B cell (primary cell): Measurements from ENCODE around the gene ANO9. TPM values are rescaled to one million over a fixed set of nuclear protein-coding genes. Genes with fewer than 3 reads are reported as not detected.

Experiments used
- ATAC-seq: fragments of 200-7000 bp; cut with Tn5 transposase; one replicate; pipeline ENCODE4 v1.10.0; 2021; ENCODE audit warnings: low read depth, mild to moderate bottlenecking, moderate number of reproducible peaks, moderate library complexity
- CTCF ChIA-PET: fragments of 350-600 bp; sonication (Branson Sonifier 250); formaldehyde crosslinking; loops from one replicate; lab custom pipeline; 2021; ENCODE audit warnings: antibody characterized with exemption, inconsistent platforms; lab: Charles Lee
- POLR2A ChIA-PET: fragments of 350-600 bp; sonication (Branson Sonifier 250); formaldehyde crosslinking; loops from one replicate; lab custom pipeline; 2021; ENCODE audit warnings: antibody characterized with exemption; lab: Charles Lee
- DNase-seq: peaks from one replicate; pipeline ENCODE4 v3.0.0; 2013
- H2AFZ ChIP-seq: 2 replicates; pipeline ENCODE4 v1.6.1; 2012; ENCODE audit warnings: mild to moderate bottlenecking, low read depth, low read length; ENCODE audit not compliant: insufficient read depth, poor library complexity, severe bottlenecking
- H3K27ac ChIP-seq, 2 donors: 1 replicate in 1 of 2; 2 replicates in 1 of 2; pipeline ENCODE4 v1.5.1; 2012 to 2013; ENCODE audit warnings: low read length in 2 of 2, mild to moderate bottlenecking in 2 of 2, moderate library complexity in 1 of 2
- H3K27me3 ChIP-seq, 4 experiments: fragments of 200-600 bp in 1 of 4; sonication (generic) in 1 of 4; replicated peaks in 1 of 4; 1 replicate in 2 of 4; 2 replicates in 2 of 4; pipeline versions ENCODE4 v1.6.1 to v1.7.0; 2013 to 2016; ENCODE audit warnings: low read length in 3 of 4, mild to moderate bottlenecking in 2 of 4, mixed read lengths in 1 of 4, moderate library complexity in 1 of 4; ENCODE audit not compliant: insufficient read depth in 4 of 4, control insufficient read depth in 3 of 4; ENCODE audit errors: control extremely low read depth in 1 of 4
- H3K36me3 ChIP-seq, 2 experiments: replicated peaks in 1 of 2; 1 replicate in 1 of 2; 2 replicates in 1 of 2; pipeline versions ENCODE4 v1.6.1 to v1.7.1; 2013; ENCODE audit warnings: low read length in 1 of 2; ENCODE audit not compliant: insufficient read depth in 2 of 2, control insufficient read depth in 1 of 2; ENCODE audit errors: control extremely low read depth in 1 of 2, extremely low read depth in 1 of 2
- H3K4me1 ChIP-seq, 2 donors: fragments of 200-600 bp in 1 of 2; sonication (generic) in 1 of 2; 1 replicate in 1 of 2; 2 replicates in 1 of 2; pipeline versions ENCODE4 v1.5.1 to v1.6.1; 2013 to 2017; ENCODE audit warnings: low read length in 2 of 2; ENCODE audit not compliant: control insufficient read depth in 2 of 2, insufficient read depth in 2 of 2
- H3K4me2 ChIP-seq: replicated peaks from 2 replicates; pipeline ENCODE3; 2012; ENCODE audit warnings: mild to moderate bottlenecking, low read depth, low read length; ENCODE audit not compliant: poor library complexity, severe bottlenecking
- H3K4me3 ChIP-seq, 5 experiments: fragments of 200-600 bp in 1 of 5; sonication (generic) in 1 of 5; 1 replicate in 3 of 5; 2 replicates in 2 of 5; pipeline versions ENCODE4 v1.5.1 to v1.7.0; 2011 to 2016; ENCODE audit warnings: low read length in 4 of 5, mild to moderate bottlenecking in 4 of 5, low read depth in 2 of 5, control low read depth in 1 of 5, moderate library complexity in 1 of 5; ENCODE audit not compliant: insufficient read depth in 1 of 5; ENCODE audit errors: control extremely low read depth in 1 of 5, extremely low read depth in 1 of 5
- H3K79me2 ChIP-seq: fragments of 200-600 bp; sonication (generic); one replicate; pipeline ENCODE4 v1.6.0; 2016; ENCODE audit warnings: low read length; ENCODE audit not compliant: control insufficient read depth, insufficient read depth
- H3K9ac ChIP-seq: fragments of 200-600 bp; sonication (generic); 2 replicates; pipeline ENCODE4 v1.6.1; 2017; ENCODE audit warnings: mild to moderate bottlenecking, low read length, moderate library complexity
- H3K9me3 ChIP-seq, 3 donors: one replicate each; pipeline versions ENCODE4 v1.6.1 to v1.7.1; 2013; ENCODE audit warnings: low read length in 2 of 3; ENCODE audit not compliant: control insufficient read depth in 2 of 3, insufficient read depth in 1 of 3; ENCODE audit errors: control extremely low read depth in 1 of 3
- H4K20me1 ChIP-seq: 2 replicates; pipeline ENCODE4 v1.6.0; 2012; ENCODE audit warnings: mild to moderate bottlenecking, low read length; ENCODE audit not compliant: insufficient read depth, control insufficient read depth, poor library complexity, severe bottlenecking
- H3K27ac Mint-ChIP-seq: one replicate; pipeline ENCODE4 v1.8.0; 2021; ENCODE audit warnings: mixed read lengths
- H3K27me3 Mint-ChIP-seq: one replicate; pipeline ENCODE4 v1.8.0; 2021; ENCODE audit warnings: mixed read lengths
- H3K4me1 Mint-ChIP-seq: one replicate; pipeline ENCODE4 v1.8.0; 2021; ENCODE audit warnings: mixed read lengths
- H3K4me3 Mint-ChIP-seq: one replicate; pipeline ENCODE4 v1.8.0; 2021; ENCODE audit warnings: mixed read lengths
- H3K9me3 Mint-ChIP-seq: one replicate; pipeline ENCODE4 v1.8.0; 2022; ENCODE audit warnings: mixed read lengths; ENCODE audit not compliant: insufficient read depth
- CTCF ChIP-seq: fragments of 200-600 bp; IDR thresholded peaks from one replicate; pipeline ENCODE4 v1.8.0; 2022; ENCODE audit warnings: antibody characterized with exemption, mild to moderate bottlenecking
- EZH2 ChIP-seq: IDR thresholded peaks from 2 replicates; pipeline ENCODE4 v1.6.1; 2012; ENCODE audit warnings: borderline replicate concordance, low read depth, mild to moderate bottlenecking, moderate library complexity, low read length; ENCODE audit not compliant: insufficient read depth, poor library complexity, severe bottlenecking
- WGBS: methylation state at CpG from one replicate; pipeline ENCODE4 v1.1.5; 2013; ENCODE audit warnings: missing lambda C conversion rate; ENCODE audit not compliant: insufficient coverage; 5-methylcytosine and 5-hydroxymethylcytosine counted together
- intact Hi-C: fragments of 100-400 bp; cut with micrococcal nuclease; formaldehyde crosslinking; loops from one replicate; pipeline ENCODE4 v1.10.0; 2022
- polyA plus RNA-seq: library from polyadenylated mRNA; depleted of rRNA; stranded (reverse); fragments of >200 nt; gene quantifications from 2 replicates; pipeline ENCODE4 v1.2.3, GENCODE V29; 2012
- total RNA-seq, 2 donors: library from RNA; stranded (reverse); fragments of 120-200 nt in 1 of 2; gene quantifications; 1 replicate in 1 of 2; 2 replicates in 1 of 2; pipeline versions ENCODE4 v1.2.3 to v1.2.4, GENCODE V29; 2013 to 2022

Gene ANO9
- total and polyA plus RNA-seq, 2 donors (not counting 1 experiment from before 2014, with no cell fraction given): 62.0 to 107 TPM

- TF ChIP-seq EZH2: no peak
- TF ChIP-seq CTCF: no peak
- Histone ChIP-seq H3K27me3 (no peaks in the 10 kb centered on the region), H3K9ac (no peak overlapping the region), H3K79me2 (peaks cover 35% of the 10 kb centered on the region), H4K20me1 (no peaks in the 10 kb centered on the region), H2AFZ (no peak overlapping the region), H3K36me3 (peaks cover 0 to 7% of the 10 kb centered on the region in 2 experiments), H3K27ac (no peak overlapping the region), H3K4me3 (no peak overlapping the region), H3K4me1 (peaks cover 42 to 53% of the 10 kb centered on the region in 2 donors), H3K9me3 (no peaks in the 10 kb centered on the region), H3K4me2 (no peak overlapping the region)
- no peaks in the 10 kb centered on the region for H3K9me3 Mint-ChIP-seq
- peaks cover 39% of the 10 kb centered on the region for H3K4me1 Mint-ChIP-seq
- no peak overlapping the region for H3K27ac Mint-ChIP-seq
- H3K27me3 Mint-ChIP-seq: no peaks in the 10 kb centered on the region
- ATAC-seq: no peak
- intact Hi-C loops: loop anchor here (10.0 kb wide), 1 partner anchor 341 kb away; the partner anchor contains the start of genes CEND1 and SLC25A22
- DNase-seq: no peak
- WGBS: 96% methylated on average over 13 of the region's 13 CpGs
- POLR2A ChIA-PET: no interaction called here
- CTCF ChIA-PET: no interaction called here
- no peak overlapping the region for H3K4me3 Mint-ChIP-seq
These were observed 11.8 kb upstream of the ANO9 start for GRCh38 chr11:453564-453963.

GRCh38 chr11:452916-453527 is 11.2 kb upstream of the ANO9 start:
- CTCF ChIA-PET: no interaction called here
- intact Hi-C loops: loop anchor here (10.0 kb wide), 1 partner anchor 342 kb away; the partner anchor contains the start of genes CEND1 and SLC25A22
- Mint-ChIP-seq H3K9me3 (no peaks in the 10 kb centered on the region), H3K27me3 (no peaks in the 10 kb centered on the region), H3K27ac (no peak overlapping the region), H3K4me3 (peak overlapping the region; percentile 29), H3K4me1 (peaks cover 43% of the 10 kb centered on the region)
- no peak overlapping the region for H3K4me2 ChIP-seq
- H2AFZ ChIP-seq: no peak overlapping the region
- H3K27me3 ChIP-seq: no peaks in the 10 kb centered on the region
- DNase-seq (no peak), ATAC-seq (no peak)
- H3K9me3 ChIP-seq: no peaks in the 10 kb centered on the region
- no peak overlapping the region for H3K4me3 ChIP-seq
- H3K79me2 ChIP-seq: peaks cover 35% of the 10 kb centered on the region
- no peak overlapping the region for H3K27ac ChIP-seq
- TF ChIP-seq CTCF (no peak), EZH2 (no peak)
- peaks cover 0 to 7% of the 10 kb centered on the region in 2 experiments for H3K36me3 ChIP-seq
- WGBS: 91% methylated on average over 17 of the region's 19 CpGs
- POLR2A ChIA-PET: no interaction called here
- H3K4me1 ChIP-seq: peaks cover 46 to 57% of the 10 kb centered on the region in 2 donors
- H4K20me1 ChIP-seq: no peaks in the 10 kb centered on the region
- H3K9ac ChIP-seq: no peak overlapping the region
